ENCODE measurements around the gene MRPL33.

The MRPL33 gene

DNA sequence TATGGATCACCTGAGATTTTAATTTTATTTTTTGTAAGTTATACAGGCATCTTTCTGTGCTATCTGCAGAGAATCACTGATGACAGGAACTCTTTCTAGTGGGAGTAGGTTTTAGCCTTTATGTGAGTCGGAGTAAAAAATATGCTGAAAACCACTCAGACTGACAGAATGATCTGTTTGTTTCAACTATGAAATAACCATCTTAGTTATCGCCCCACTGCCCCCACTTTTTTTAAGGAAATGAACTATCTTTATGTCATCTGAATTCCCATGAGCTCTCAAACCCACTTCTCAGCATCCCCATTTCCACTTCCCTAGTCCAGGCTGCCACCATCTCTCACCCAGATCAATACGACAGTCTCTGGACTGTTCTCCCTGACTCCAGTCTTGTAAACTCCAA is 38.9 kb downstream of the MRPL33 start:
- no peak for DNase-seq

DNA sequence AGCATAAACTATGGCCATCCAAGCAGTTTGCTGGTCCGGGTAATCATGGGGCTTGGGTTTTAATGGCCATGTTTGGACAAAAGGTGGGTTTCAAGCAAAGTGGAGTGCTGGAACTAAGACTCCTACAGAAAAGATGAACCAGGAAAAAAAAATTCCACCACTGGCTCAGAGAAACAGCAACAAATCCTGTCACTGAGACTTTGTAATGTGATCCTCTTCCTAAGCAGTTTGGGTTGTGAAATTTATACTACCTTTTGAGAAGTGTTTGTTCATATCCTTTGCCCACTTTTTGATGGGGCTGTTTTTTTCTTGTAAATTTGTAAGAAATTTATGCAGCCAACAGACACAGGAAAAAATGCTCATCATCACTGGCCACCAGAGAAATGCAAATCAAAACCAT is 40.2 kb downstream of the MRPL33 start:
- DNase-seq, result no peak

DNA sequence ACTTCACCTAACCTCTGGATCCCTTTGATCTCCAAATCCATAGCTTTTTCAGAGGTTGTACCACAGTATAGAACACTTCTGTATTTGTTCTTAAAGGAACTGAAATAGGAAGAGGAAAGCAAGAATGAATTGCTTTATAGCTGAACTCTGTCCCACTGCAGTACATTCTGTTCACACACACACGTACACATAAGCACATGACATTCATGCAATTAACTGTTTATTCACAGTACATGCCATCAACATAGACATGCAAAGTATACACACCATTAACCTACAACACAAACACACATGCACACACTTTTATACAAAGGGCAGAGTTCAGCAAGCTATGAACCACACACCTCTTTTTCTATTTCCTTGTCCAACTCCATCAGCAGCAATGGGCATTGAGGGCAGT is 43.2 kb downstream of the MRPL33 start:
- DNase-seq, result no peak

DNA sequence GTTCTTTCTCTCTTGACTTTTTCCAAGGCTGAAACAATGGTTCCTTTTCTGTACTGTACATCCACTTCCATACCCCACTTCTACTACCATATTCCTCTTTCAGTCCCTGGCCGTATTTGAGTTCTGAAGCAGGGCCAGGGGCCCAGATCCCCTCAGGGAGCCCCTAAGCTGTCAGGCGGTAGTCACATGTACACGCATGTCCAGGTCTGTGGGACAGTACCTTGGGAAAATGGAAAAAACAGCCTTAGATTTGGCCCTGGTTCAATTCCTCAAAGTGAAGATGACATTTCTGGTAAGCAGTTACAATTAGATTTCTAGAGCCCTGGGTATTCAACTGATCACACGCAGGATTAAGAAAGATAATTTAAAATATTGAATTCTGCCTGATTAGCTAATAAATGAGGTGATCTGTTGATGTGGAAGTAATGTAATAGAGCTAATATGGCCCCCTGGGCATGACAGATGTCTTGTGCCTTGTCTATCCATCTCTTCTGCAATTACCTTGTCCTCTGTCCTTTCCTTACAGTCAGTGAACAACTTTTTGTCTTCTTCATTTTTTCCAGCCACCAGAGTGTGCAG is 44.4 kb downstream of the MRPL33 start:
- no peak for DNase-seq

DNA sequence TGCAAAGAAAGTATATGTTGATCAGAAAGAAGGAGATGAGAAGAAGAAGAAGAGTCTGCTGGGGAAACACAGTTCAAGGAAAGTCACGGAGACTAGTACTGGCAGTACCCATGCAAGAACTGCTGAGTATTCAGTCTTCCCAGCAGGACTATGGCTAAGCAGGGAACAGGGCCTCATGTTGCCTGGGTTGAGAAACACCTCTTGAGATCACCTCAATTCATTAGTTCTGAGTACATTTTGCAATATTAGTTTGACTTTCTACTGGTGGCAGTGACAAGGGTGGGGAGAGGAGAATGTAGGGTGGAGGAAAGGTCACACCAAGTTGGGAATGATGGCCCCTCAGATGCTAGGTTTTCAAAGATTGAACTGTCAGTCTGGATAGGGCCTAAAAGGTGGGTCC is 50.5 kb downstream of the MRPL33 start:
- DNase-seq, result no peak

DNA sequence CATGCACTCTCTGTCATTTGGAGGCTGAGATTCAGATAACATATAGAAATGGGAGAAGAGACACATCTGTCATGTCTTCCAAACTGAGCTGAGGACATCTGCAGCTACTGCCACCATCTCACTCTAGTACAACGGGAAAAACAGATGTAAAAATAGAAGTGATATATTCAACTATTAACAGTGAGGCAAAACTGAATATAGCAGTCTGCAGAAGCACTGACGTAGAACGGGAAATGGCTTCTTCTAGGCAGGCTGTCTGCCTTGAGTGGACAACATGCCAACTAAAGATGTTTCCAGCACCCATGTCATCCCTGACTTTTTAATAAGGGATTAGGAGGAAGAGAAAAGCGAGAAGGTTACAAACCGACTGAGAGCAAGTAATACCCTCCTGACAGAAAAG is 51.6 kb downstream of the MRPL33 start:
- no peak for DNase-seq

DNA sequence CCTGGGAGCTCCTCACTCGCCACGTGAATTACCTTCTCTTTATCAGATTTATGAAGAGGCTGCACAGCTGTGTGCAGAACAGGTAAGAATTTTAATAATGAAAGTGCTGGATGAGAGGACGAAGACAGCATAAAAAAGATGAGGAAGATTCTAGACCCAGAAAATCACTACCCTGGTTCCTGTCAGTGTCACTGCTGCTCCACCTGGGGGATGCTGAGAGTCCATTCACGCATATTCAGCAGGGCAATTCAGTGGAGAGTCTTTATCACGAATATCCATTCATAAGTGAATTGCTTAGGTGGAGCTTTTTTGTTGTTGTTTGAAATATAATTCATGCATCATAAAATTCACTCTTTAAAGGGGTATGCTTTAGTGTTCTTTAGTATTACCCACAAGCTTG is 52.0 kb downstream of the MRPL33 start:
- DNase-seq, result no peak

DNA sequence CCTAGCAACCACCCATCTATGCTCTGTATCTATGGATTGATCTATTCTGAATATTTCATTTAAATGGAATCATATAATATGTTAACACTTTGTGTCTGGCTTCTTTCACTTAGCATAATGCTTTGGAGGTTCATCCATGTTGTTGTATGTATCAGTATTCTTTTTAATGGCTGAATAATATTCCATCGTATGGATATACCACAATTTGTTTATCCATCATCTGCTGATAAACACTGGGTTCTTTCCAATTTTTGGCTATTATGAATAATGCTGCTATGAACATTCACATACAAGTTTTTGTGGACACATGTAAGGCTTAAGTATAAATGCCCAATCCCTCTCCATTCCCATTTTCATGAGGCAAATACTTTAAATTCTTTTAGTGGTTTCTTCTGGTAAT is 52.9 kb downstream of the MRPL33 start:
- DNase-seq, result no peak

DNA sequence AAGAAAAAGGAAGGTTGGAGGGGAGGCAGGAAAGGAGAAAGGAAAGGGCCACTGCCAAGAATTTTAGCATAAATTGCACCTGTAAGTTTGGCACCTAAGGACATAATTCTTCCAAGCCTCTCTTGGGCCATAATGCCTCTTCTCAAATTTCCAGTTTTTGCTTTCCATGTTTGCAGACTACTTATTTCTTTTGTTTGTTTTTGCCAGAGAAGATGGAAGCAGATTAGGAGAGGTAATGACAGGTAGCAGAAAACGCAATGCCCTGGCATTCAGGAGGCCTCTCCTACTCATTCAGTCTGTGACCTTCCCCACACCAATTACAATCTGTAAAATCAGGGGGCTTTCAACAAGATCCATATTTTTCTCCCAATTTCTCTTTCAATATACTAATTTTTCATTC is 56.8 kb downstream of the MRPL33 start:
- no peak for DNase-seq
